Loucy (cell line): ENCODE results near the gene CCS.

Experiments
- H2AFZ ChIP-seq: fragments of 200-600 bp; sonication (generic); 2 replicates; pipeline ENCODE4 v1.6.0; 2016; ENCODE audit warnings: antibody characterized with exemption, mild to moderate bottlenecking, low read length, moderate library complexity
- H3F3A ChIP-seq: fragments of 200-600 bp; 2 replicates; pipeline ENCODE4 v1.6.0; 2016; ENCODE audit warnings: antibody characterized with exemption, low read depth, mild to moderate bottlenecking
- H3K27me3 ChIP-seq: fragments of 200-600 bp; sonication (generic); 2 replicates; pipeline ENCODE4 v1.6.1; 2014; ENCODE audit warnings: low read length, mild to moderate bottlenecking; ENCODE audit not compliant: insufficient read depth, poor library complexity, severe bottlenecking
- H3K36me3 ChIP-seq: fragments of 200-600 bp; sonication (generic); 2 replicates; pipeline ENCODE4 v1.6.1; 2016; ENCODE audit warnings: low read length; ENCODE audit not compliant: insufficient read depth
- H3K4me1 ChIP-seq: fragments of 200-600 bp; sonication (generic); 2 replicates; pipeline ENCODE4 v1.5.1; 2014; ENCODE audit warnings: low read length, mild to moderate bottlenecking; ENCODE audit not compliant: insufficient read depth, poor library complexity, severe bottlenecking
- H3K4me2 ChIP-seq: fragments of 200-600 bp; sonication (generic); 2 replicates; pipeline ENCODE4 v1.6.0; 2014; ENCODE audit warnings: antibody characterized with exemption, low read length, low read depth, mild to moderate bottlenecking; ENCODE audit not compliant: poor library complexity, severe bottlenecking
- H3K4me3 ChIP-seq: fragments of 200-600 bp; sonication (generic); 2 replicates; pipeline ENCODE4 v1.5.1; 2014; ENCODE audit warnings: low read length, mild to moderate bottlenecking, mixed read lengths; ENCODE audit not compliant: poor library complexity, severe bottlenecking
- H3K79me2 ChIP-seq: fragments of 200-600 bp; sonication (generic); 2 replicates; pipeline ENCODE4 v1.6.1; 2014; ENCODE audit warnings: low read length; ENCODE audit not compliant: insufficient read depth
- H3K9ac ChIP-seq: fragments of 200-600 bp; sonication (generic); 2 replicates; pipeline ENCODE4 v1.6.0; 2014; ENCODE audit warnings: mild to moderate bottlenecking, low read depth, low read length, moderate library complexity; ENCODE audit not compliant: poor library complexity, severe bottlenecking
- H3K9me2 ChIP-seq: fragments of 200-600 bp; sonication (generic); replicated peaks from 2 replicates; pipeline ENCODE4 v1.6.1; 2016; ENCODE audit warnings: low read depth, low read length, mixed read lengths
- H3K9me3 ChIP-seq: fragments of 200-600 bp; sonication (generic); 2 replicates; pipeline ENCODE4 v1.6.1; 2014; ENCODE audit warnings: mild to moderate bottlenecking, antibody characterized with exemption, low read length, low read depth; ENCODE audit not compliant: insufficient read depth
- H4K20me1 ChIP-seq: fragments of 200-600 bp; sonication (generic); 2 replicates; pipeline ENCODE4 v1.6.0; 2014; ENCODE audit warnings: antibody characterized with exemption, low read length, mild to moderate bottlenecking; ENCODE audit not compliant: insufficient read depth, poor library complexity, severe bottlenecking
- CTCF ChIP-seq: fragments of 200-600 bp; sonication (generic); conservative IDR thresholded peaks from 2 replicates; pipeline ENCODE4 v1.5.1; 2014; ENCODE audit warnings: mild to moderate bottlenecking, antibody characterized with exemption, low read length
- EZH2phosphoT487 ChIP-seq: fragments of 200-600 bp; IDR thresholded peaks from 2 replicates; pipeline ENCODE4 v1.6.1; 2018; ENCODE audit warnings: antibody characterized with exemption, mild to moderate bottlenecking, moderate library complexity, borderline replicate concordance

The CCS gene

GRCh38 chr11:66616379-66617154 lies 23.6 kb downstream of the CCS start, which contains the start of gene RBM14:
Gene RBM14, plus strand, starts transcription at chr11:66616630. Its CDS starts 91 bp downstream, at chr11:66616721.
- peaks cover 67% of the 10 kb centered on the region for H3K79me2 ChIP-seq
- peaks cover 8% of the 10 kb centered on the region; the same call in 1 of the 2 replicates for H3K36me3 ChIP-seq
- peaks cover 28% of the 10 kb centered on the region for H3K4me1 ChIP-seq
- H4K20me1 ChIP-seq, result peaks cover 49% of the 10 kb centered on the region
- peak within 1 kb of the TSS; percentile 99 for H3K9ac ChIP-seq
- no peaks in the 10 kb centered on the region; the same call in 1 of the 2 replicates for H3F3A ChIP-seq
- H3K9me2 ChIP-seq, result no peaks in the 10 kb centered on the region
- H2AFZ ChIP-seq, result peak within 1 kb of the TSS; percentile 74; the same call in 1 of the 2 replicates
- TF ChIP-seq CTCF (no peak), EZH2phosphoT487 (no peak)
- peaks cover 7% of the 10 kb centered on the region for H3K27me3 ChIP-seq
- H3K4me2 ChIP-seq, result peak within 1 kb of the TSS; percentile 100
- no peaks in the 10 kb centered on the region for H3K9me3 ChIP-seq
- peak within 1 kb of the TSS; percentile 97 for H3K4me3 ChIP-seq

GRCh38 chr11:66617155-66617834 lies 24.3 kb downstream of the CCS start:
- Histone ChIP-seq H3K9me2 (no peaks in the 10 kb centered on the region), H3K9ac (peak overlapping the region; percentile 99), H4K20me1 (peaks cover 57% of the 10 kb centered on the region), H3K36me3 (peaks cover 11% of the 10 kb centered on the region; the same call in 1 of the 2 replicates), H3K4me1 (peaks cover 35% of the 10 kb centered on the region), H3F3A (no peaks in the 10 kb centered on the region; the same call in 1 of the 2 replicates), H2AFZ (no peak overlapping the region), H3K79me2 (peaks cover 74% of the 10 kb centered on the region), H3K4me2 (peak overlapping the region; percentile 100), H3K9me3 (no peaks in the 10 kb centered on the region), H3K4me3 (peak overlapping the region; percentile 97), H3K27me3 (peaks cover 7% of the 10 kb centered on the region)
- TF ChIP-seq EZH2phosphoT487 (no peak), CTCF (no peak)

- Histone ChIP-seq H3K27me3 (peaks cover 7% of the 10 kb centered on the region), H3K79me2 (peaks cover 92% of the 10 kb centered on the region), H3F3A (no peaks in the 10 kb centered on the region; the same call in 1 of the 2 replicates), H2AFZ (no peak overlapping the region), H3K36me3 (peaks cover 29% of the 10 kb centered on the region; the same call in 1 of the 2 replicates), H3K9me3 (no peaks in the 10 kb centered on the region), H3K4me2 (peak overlapping the region; percentile 100), H3K9ac (peak overlapping the region; percentile 99), H3K4me3 (peak overlapping the region; percentile 97), H3K4me1 (peaks cover 50% of the 10 kb centered on the region), H3K9me2 (no peaks in the 10 kb centered on the region), H4K20me1 (peaks cover 75% of the 10 kb centered on the region)
- no peak for TF ChIP-seq CTCF
- TF ChIP-seq EZH2phosphoT487, result no peak
These were observed 26.1 kb downstream of the CCS start for GRCh38 chr11:66619080-66619554.
